Endodermal cell (in vitro differentiated cells): Measurements from ENCODE around the gene UTS2B. TPM values are rescaled to one million over a fixed set of nuclear protein-coding genes. Genes with fewer than 3 reads are reported as not detected.

Experiments
- DNase-seq: peaks from one replicate; pipeline ENCODE4 v3.0.0-alpha.2; 2017
- H3K27ac ChIP-seq: 2 replicates; pipeline ENCODE4 v1.5.1; 2013; ENCODE audit warnings: mild to moderate bottlenecking, low read depth, low read length, moderate library complexity
- H3K27me3 ChIP-seq: 2 replicates; pipeline ENCODE4 v1.6.1; 2013; ENCODE audit warnings: mild to moderate bottlenecking, low read length, moderate library complexity; ENCODE audit not compliant: insufficient read depth, control insufficient read depth, poor library complexity, severe bottlenecking
- H3K36me3 ChIP-seq: 2 replicates; pipeline ENCODE4 v1.7.0; 2013; ENCODE audit warnings: mild to moderate bottlenecking, low read length, moderate library complexity; ENCODE audit not compliant: control insufficient read depth, insufficient read depth
- H3K4me1 ChIP-seq: one replicate; pipeline ENCODE4 v1.7.0; 2013; ENCODE audit warnings: low read length; ENCODE audit not compliant: control insufficient read depth, insufficient read depth
- H3K4me3 ChIP-seq: 2 replicates; pipeline ENCODE4 v1.5.1; 2013; ENCODE audit warnings: mild to moderate bottlenecking, low read length, moderate library complexity
- H3K9ac ChIP-seq: 2 replicates; pipeline ENCODE4 v1.6.1; 2013; ENCODE audit warnings: mild to moderate bottlenecking, low read length, moderate library complexity; ENCODE audit not compliant: poor library complexity, severe bottlenecking; ENCODE audit errors: extremely low read depth
- H3K9me3 ChIP-seq: 2 replicates; pipeline ENCODE4 v1.6.1; 2013; ENCODE audit warnings: mild to moderate bottlenecking, low read length, moderate library complexity; ENCODE audit not compliant: control insufficient read depth
- H3K27ac Mint-ChIP-seq: 2 replicates; pipeline ENCODE4 v1.8.0; 2020; ENCODE audit warnings: mixed read lengths
- H3K27me3 Mint-ChIP-seq: 2 replicates; pipeline ENCODE4 v1.8.0; 2021; ENCODE audit warnings: mild to moderate bottlenecking, mixed read lengths; ENCODE audit not compliant: insufficient read depth
- H3K36me3 Mint-ChIP-seq: 2 replicates; pipeline ENCODE4 v1.8.0; 2020; ENCODE audit warnings: low read depth, mixed read lengths
- H3K4me1 Mint-ChIP-seq: 2 replicates; pipeline ENCODE4 v1.8.0; 2020; ENCODE audit warnings: mixed read lengths
- H3K4me3 Mint-ChIP-seq: 2 replicates; pipeline ENCODE4 v1.8.0; 2020; ENCODE audit warnings: mild to moderate bottlenecking, moderate library complexity, mixed read lengths
- H3K9me3 Mint-ChIP-seq: 2 replicates; pipeline ENCODE4 v1.8.0; 2020; ENCODE audit warnings: mild to moderate bottlenecking, mixed read lengths
- CTCF ChIP-seq: fragments of 200-600 bp; sonication (generic); conservative IDR thresholded peaks from 2 replicates; pipeline ENCODE4 v1.5.0; 2021; ENCODE audit warnings: antibody characterized with exemption, mild to moderate bottlenecking
- WGBS, 2 experiments: methylation state at CpG; one replicate each; pipeline versions ENCODE4 v1.1.5 to v1.1.7; 2013; ENCODE audit warnings: missing lambda C conversion rate in 2 of 2, mixed read lengths in 1 of 2; ENCODE audit not compliant: insufficient coverage in 1 of 2, insufficient read length in 1 of 2; 5-methylcytosine and 5-hydroxymethylcytosine counted together
- total RNA-seq, 2 donors: library from RNA; stranded (reverse); fragmentation: NEBNext Ultra II Directional in 1 of 2; extraction: Animal tissue kit (Norgen Biotek cat#: 25700) in 1 of 2; gene quantifications; 2 replicates in 1 of 2; 3 replicates in 1 of 2; pipeline ENCODE4 v1.2.1, GENCODE V29; 2021

Gene UTS2B
- total RNA-seq, 2 donors from 2014 or later, result 0.90 TPM; not detected in 1

- TF ChIP-seq CTCF, result no peak
- WGBS, 2 experiments, result 98 to 100% methylated on average over 1 to 4 of the region's 4 CpGs
Measured at GRCh38 chr3:191306428-191306827, 23.9 kb downstream of the UTS2B start.

GRCh38 chr3:191303596-191303995 lies 26.7 kb downstream of the UTS2B start:
- Histone ChIP-seq H3K27me3 (no peaks in the 10 kb centered on the region), H3K9me3 (no peaks in the 10 kb centered on the region), H3K4me1 (no peaks in the 10 kb centered on the region), H3K4me3 (no peak overlapping the region), H3K27ac (no peak overlapping the region), H3K9ac (no peak overlapping the region), H3K36me3 (no peaks in the 10 kb centered on the region)
- Mint-ChIP-seq H3K36me3 (no peaks in the 10 kb centered on the region), H3K4me3 (no peak overlapping the region), H3K9me3 (no peaks in the 10 kb centered on the region), H3K27ac (no peak overlapping the region), H3K4me1 (peaks cover 17% of the 10 kb centered on the region), H3K27me3 (no peaks in the 10 kb centered on the region)
- WGBS, 2 experiments, result 94 to 100% methylated on average over 3 of the region's 3 CpGs
- no peak for DNase-seq
- TF ChIP-seq CTCF, result no peak

More at GRCh38 chr3:191306428-191306827, 23.9 kb downstream of the UTS2B start:
- H3K9ac ChIP-seq, result no peak overlapping the region
- DNase-seq, result no peak
- no peaks in the 10 kb centered on the region for H3K36me3 ChIP-seq
- Mint-ChIP-seq H3K4me1 (peaks cover 17% of the 10 kb centered on the region), H3K27me3 (no peaks in the 10 kb centered on the region), H3K9me3 (peaks cover 4% of the 10 kb centered on the region), H3K36me3 (no peaks in the 10 kb centered on the region), H3K4me3 (no peak overlapping the region), H3K27ac (no peak overlapping the region)
- no peaks in the 10 kb centered on the region for H3K9me3 ChIP-seq
- no peaks in the 10 kb centered on the region for H3K4me1 ChIP-seq
- H3K27ac ChIP-seq, result no peak overlapping the region
- H3K4me3 ChIP-seq, result no peak overlapping the region
- no peaks in the 10 kb centered on the region for H3K27me3 ChIP-seq

- TF ChIP-seq CTCF, result no peak
- H3K4me3 ChIP-seq, result no peak overlapping the region
- WGBS, 2 experiments, result 97 to 100% methylated on average over 1 to 2 of the region's 2 CpGs
- no peaks in the 10 kb centered on the region for H3K36me3 ChIP-seq
- no peaks in the 10 kb centered on the region for H3K9me3 ChIP-seq
- H3K9me3 Mint-ChIP-seq, result no peaks in the 10 kb centered on the region
- H3K4me1 ChIP-seq, result no peaks in the 10 kb centered on the region
- H3K27ac Mint-ChIP-seq, result no peak overlapping the region
- H3K9ac ChIP-seq, result no peak overlapping the region
- H3K27me3 ChIP-seq, result no peaks in the 10 kb centered on the region
- H3K27ac ChIP-seq, result no peak overlapping the region
- H3K4me1 Mint-ChIP-seq, result peaks cover 22% of the 10 kb centered on the region
- DNase-seq, result no peak
- H3K27me3 Mint-ChIP-seq, result no peaks in the 10 kb centered on the region
- no peaks in the 10 kb centered on the region for H3K36me3 Mint-ChIP-seq
- H3K4me3 Mint-ChIP-seq, result no peak overlapping the region
Measured at GRCh38 chr3:191302451-191302850, 27.9 kb downstream of the UTS2B start.
